NCI-H510A (cell line): Measurements from ENCODE around the gene ZFP1.

Experiments used
- DNase-seq: peaks from one replicate; lab custom pipeline; 2025; lab: John Stamatoyannopoulos, UW

ZFP1 gene

GRCh38 chr16:75152635-75153034 is 4.3 kb downstream of the ZFP1 start:
- no peak for DNase-seq

- DNase-seq = no peak
Observed at GRCh38 chr16:75160386-75160785, 12.1 kb downstream of the ZFP1 start.

DNA sequence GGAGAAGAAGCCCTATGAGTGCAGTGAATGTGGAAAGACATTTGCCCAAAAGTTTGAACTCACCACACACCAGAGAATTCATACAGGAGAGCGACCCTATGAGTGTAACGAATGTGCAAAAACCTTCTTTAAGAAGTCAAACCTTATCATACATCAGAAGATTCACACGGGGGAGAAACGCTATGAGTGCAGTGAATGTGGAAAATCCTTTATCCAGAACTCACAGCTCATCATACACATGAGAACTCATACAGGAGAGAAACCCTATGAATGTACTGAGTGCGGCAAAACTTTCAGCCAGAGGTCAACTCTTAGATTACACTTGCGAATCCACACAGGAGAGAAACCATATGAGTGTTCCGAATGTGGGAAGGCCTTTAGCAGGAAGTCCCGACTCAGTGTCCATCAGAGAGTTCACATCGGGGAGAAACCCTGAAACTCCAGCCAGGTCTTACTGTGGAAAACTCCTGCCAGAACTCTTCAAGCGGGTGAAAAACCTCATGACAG is 21.6 kb downstream of the ZFP1 start:
- DNase-seq = no peak

DNA sequence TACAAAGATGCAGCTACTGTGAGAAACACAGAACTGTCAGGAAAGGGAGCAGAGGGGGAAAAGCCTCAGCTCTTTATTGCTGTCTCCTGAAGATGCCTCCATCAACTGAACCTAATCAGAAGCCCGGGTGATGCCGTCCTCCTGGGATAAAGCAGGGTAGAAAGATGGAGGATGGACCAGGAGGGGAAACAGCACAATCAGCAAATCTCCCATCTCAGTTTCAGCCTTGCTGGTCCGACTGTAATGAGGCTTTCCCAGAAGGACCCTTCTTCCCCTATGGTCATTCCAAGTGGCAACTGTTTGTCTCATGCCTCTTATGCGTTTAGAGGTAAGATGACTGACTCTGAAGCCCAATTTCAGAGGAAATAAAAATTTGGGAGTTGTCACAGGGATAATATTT is 24.3 kb downstream of the ZFP1 start:
- DNase-seq = no peak

- DNase-seq = no peak
Observed at GRCh38 chr16:75175074-75175473, 26.8 kb downstream of the ZFP1 start.

DNA sequence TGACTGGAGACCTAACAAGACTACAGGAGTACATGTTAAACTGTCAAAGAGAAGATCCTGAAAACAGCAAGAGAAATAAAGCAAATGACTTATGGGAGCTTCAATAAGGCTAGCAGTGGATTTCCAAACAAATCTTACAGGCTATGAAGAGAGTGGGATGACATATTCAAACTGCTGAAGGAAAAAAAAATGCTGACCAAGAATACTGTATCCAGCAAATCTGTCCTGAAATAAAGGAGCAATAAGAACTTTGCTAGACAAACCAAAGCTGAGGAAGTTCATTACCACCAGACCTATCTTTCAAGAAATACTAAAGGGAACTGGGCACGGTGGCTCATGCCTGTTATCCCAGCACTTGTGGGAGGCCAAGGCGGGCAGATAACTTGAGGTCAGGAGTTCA is 28.6 kb downstream of the ZFP1 start:
- DNase-seq = no peak

GRCh38 chr16:75179208-75179607 is 30.9 kb downstream of the ZFP1 start:
- DNase-seq = no peak

DNA sequence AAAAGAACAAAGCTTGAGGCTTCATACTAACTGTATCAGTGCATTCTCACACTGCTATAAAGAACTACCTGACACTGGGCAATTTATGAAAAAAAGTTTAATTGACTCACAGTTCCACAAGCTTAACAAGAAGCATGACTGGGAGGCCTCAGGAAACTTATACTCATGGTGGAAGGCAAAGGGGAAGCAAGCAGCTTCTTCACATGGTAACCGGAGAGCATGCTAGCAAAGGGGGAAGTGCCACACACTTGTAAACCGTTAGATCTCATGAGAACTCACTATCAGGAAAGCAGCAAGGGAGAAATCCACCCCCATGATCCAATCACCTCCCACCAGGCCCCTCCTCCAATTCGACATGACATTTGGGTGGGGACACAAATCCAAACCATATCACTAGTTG is 33.3 kb downstream of the ZFP1 start:
- DNase-seq = no peak

- no peak for DNase-seq
Observed at GRCh38 chr16:75188832-75189477, 40.6 kb downstream of the ZFP1 start.

- no peak for DNase-seq
Observed at GRCh38 chr16:75189638-75190245, 41.4 kb downstream of the ZFP1 start.

GRCh38 chr16:75192606-75193264 is 44.4 kb downstream of the ZFP1 start:
- DNase-seq = no peak

- DNase-seq = no peak
Observed at GRCh38 chr16:75193265-75193650, 44.9 kb downstream of the ZFP1 start.

GRCh38 chr16:75193730-75194444 is 45.6 kb downstream of the ZFP1 start:
- DNase-seq = no peak

DNA sequence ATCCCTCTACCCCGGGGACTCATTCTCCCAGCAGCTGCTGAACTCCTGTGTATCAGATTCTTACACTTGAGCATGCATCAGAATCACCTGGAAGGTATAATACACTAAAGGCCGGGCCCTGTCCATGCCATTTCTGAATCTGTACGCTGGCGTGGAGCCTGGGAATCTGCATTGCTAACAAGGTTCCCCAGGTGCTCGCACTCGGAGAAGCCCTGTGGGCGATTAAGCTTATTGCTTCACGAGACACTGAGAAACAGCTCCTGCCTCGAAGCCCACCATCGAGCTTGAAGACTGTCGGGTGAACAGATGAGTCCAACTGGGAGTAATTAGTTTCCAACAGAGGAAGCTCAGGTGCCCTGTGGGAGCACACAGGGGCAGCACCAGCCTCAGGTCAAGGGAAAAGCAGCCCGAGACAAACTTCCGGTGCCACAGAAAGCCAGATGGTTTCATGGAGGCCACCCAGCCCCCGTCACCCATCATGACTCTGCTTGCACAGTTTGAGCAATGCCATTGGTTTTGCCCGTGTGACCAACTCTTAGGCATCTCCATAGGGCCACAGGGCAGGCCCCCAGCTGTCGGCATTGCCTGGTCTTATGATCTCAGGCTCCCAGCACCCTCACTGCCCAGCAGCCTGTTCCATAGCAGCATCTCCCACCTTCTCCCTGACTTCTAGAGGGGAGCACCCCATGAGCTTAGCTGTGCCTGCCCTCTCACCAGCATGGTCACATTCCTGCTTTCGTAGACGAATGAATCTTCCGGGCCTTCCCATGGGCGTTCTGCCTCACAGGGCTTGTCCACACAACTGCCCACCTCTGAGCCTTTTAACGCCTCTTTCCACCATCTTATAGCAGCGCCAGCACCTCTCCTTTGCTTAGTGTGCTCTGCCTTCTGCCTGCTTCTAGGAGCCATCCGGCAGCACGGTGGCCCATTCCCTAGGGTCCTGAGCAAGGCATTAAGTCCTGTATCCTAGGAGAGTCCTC is 47.8 kb downstream of the ZFP1 start:
- DNase-seq = no peak

DNA sequence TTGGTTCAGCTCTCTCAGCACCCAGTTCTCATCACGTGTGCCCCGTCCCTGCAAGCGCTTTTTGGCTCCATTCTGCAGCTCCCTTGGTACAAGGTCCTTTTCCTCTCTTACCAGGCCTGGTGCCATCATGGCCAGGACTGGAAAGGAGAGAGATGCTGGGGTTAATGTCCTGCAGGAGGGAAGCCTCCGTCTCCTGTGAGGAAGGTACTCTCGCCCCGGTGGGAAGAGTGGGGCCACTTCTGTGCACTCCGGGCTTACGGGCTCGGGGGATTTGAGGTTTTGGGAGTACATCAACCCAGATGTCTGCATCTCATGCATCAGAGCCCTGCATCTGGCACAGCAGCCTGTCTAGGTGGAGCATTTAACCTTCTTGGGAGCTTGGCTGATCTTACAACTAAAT is 48.5 kb downstream of the ZFP1 start:
- DNase-seq = no peak

DNA sequence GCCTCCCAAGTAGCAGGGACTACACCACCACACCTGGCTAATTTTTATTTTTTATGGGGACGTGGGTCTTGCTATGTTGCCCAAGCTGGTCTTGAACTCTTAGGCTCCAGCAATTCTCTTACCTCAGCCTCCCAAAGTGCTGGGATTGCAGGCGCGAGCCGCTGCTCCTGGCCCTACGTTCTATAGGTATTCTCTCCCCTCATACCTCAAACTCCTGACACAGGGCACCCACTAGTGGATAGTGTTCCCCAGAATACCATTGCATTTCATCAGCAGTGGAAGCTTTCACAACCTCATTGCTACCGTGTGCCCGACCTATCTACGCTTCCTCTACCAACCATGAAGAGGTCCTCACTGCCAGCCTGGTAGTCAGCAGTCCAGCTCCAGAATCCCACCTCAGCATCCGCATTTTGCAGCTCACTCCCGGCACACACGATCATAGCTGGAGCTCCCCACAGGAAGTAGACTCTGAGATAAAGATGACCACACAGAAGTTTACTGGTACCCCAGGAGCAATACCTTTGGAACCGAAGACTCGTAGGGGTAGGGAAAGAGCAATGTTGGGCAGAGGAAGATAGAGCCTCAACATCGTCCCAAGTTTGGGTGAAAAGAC is 49.3 kb downstream of the ZFP1 start:
- no peak for DNase-seq

- no peak for DNase-seq
Observed at GRCh38 chr16:75198135-75198600, 49.8 kb downstream of the ZFP1 start.

DNA sequence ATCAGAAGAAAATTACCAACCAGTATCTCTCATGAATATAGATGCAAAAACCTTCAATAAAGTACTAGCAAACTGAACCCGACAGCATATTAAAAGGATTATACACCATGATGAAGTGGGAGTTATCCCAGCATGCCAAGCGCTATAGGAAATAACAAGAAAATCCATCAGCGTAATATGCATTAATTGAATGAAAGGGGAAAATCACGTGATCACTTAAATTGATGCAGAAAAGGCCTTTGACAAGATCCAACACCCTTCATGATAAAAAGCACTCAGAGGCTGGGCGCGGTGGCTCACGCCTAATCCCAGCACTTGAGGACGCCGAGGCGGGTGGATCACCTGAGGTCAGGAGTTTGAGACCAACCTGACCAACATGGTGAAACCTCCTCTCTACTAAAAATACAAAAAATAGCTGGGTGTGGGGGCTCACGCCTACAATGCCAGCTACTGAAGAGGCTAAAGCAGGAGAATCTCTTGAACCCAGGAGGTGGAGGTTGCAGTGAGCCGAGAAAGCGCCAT is 53.8 kb downstream of the ZFP1 start:
- no peak for DNase-seq

GRCh38 chr16:75203096-75203495 is 54.8 kb downstream of the ZFP1 start:
- no peak for DNase-seq

DNA sequence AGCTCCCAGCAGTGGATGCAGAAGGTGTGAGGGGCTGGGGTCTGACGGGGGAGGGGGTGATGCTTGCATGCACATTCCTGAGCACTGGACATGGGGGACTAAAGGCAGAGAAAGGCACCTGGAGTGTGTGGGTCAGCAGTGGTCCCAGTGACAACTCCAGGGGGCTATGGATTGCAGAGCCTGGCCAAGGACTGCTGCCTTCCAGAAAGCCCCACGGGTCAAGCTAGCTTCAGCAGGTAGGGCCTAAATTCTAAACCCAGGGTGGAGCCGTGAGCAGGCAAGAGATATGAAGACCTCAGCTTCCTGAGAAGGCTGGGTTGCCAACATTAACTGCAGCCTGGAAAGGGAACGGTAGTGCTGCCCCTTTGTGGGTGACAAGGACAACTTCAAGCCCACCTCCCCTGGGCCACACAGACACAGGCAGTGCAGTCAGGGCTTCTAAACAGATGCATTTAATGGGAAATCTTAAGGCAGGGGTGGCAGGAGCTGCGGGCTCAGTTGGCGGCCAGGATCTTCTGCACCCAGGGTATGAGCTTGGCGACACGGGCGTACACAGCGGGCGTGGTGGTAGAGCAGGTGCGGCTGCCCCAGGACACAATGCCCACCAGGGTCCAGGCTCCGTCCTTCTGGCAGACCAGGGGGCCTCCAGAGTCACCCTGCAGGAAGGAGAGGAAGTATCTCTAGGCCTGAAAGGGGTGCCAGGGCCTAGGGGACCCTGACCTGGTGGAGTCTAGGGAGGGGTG is 55.5 kb downstream of the ZFP1 start:
- no peak for DNase-seq
